Measurements from ENCODE around the gene TJAP1. TPM values are rescaled to one million over a fixed set of nuclear protein-coding genes. Genes with fewer than 3 reads are reported as not detected.

TJAP1 gene
- total and polyA plus RNA-seq, 2 of the 8 experiments (the other 6 are each of a cell fraction or from before 2014, with no cell fraction given) = 30.7 to 40.4 TPM

DNA sequence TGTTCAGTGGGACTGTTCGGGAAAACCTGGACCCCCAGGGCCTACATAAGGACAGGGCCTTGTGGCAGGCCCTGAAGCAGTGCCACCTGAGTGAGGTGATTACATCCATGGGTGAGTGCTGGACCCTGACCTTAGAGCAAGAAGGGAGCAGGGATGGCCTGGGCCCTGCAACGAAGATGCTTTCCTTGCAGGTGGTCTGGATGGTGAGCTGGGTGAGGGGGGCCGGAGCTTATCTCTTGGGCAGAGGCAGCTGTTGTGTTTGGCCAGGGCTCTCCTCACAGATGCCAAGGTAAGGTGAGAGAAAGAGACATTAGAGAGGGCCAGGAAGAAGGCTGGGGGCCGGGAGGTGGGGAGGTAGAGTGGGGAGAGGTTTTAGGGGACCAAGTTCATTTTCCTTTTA lies 28.5 kb upstream of the TJAP1 start (continued):
- TF ChIP-seq, protein P1, sequence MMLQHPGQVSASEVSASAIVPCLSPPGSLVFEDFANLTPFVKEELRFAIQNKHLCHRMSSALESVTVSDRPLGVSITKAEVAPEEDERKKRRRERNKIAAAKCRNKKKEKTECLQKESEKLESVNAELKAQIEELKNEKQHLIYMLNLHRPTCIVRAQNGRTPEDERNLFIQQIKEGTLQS (IDR thresholded peaks at IDR 0.05; ENCODE audit: insufficient read depth, low read depth, low read length) = no peak
- no peak for TF ChIP-seq EZH2 (IDR thresholded peaks at IDR 0.05; ENCODE audit: low read depth, low read length, severe bottlenecking)

Measured in H1 (cell line).